CD4-positive, alpha-beta T cell treated with Interferon alpha-2 for 1 hour (primary cell): ENCODE data around the gene ADGRA1.
A peak's percentile ranks its signal among the peaks of the same experiment; 100 is the strongest.

Source experiments
- DNase-seq, 2 donors: peaks; one replicate each; pipeline ENCODE4 v3.0.0-alpha.2; 2020 to 2022

The ADGRA1 gene

DNA sequence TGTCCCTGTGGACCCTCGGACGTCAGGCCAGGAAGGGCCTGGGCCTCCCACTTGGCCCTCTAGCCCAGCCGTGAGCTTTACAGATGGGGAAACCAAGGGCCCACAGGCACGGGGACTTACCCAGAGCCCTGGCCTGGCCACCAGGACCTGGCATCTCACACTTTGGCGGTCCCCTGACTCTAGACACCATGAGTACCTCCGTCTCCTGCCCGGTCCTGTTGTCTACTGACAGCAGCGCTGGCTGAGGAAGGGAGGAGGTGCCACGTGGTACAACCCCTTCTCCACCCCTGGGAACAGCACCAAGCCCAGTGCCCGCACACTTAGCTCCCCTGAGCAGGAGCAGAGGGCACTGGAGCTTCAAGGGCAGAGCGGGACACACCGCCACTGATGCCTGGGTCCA lies 26.1 kb downstream of the ADGRA1 start:
- DNase-seq: no peak

DNA sequence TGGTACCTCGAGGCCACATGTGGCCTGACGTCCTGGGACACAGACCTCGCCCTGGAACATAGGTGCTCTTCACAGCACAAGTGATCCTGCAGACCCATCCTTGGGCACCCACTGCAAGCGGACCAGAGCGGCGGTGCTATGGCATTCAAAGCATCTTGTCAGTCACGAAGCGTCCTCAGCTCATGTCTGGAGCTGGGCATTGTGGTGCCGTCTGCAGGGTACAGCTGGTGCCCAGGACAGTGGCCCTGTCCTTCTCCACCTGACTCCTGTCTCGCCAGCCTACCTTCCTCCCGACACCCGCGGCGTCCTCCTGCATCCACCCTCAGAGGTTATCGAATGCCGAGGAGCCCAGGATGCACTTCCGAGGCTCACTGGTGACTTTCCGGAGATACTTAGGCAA lies 26.5 kb downstream of the ADGRA1 start:
- DNase-seq: no peak

DNA sequence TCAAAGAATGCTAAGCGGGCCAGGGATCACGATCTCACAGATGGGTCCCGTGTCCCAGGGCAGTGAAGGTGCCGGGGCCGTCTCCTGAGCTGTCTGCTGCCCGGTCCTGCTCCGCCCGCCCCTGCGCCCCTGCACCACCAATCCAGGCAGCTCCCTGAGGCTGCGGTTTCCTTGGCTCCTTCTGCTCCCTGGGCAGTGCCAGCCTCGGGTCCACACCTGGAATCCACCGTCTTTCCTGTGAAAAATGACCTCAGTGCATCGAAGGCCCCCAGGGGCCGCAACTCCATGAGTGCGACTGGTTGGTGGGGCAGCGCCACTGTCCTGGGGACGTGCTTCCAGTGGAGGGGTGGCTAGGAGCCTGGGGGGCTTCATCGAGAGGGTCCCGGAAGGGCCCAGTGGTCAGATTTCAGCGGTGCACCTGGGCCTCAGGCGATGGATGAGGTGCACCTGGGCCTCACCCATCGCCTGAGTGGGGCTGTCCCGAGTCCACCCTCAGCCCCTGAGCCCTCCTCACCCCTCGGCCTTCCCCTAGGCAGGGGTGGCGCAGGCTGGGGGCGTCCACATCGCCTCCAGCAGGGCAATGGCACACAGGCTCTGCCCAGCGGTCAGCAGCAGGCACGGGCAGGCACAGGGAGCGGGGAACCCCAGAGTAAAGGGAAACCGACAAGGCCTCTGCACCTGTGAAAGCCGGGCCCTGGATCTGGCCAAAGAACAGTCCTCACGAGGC lies 27.2 kb downstream of the ADGRA1 start:
- no peak for DNase-seq

DNA sequence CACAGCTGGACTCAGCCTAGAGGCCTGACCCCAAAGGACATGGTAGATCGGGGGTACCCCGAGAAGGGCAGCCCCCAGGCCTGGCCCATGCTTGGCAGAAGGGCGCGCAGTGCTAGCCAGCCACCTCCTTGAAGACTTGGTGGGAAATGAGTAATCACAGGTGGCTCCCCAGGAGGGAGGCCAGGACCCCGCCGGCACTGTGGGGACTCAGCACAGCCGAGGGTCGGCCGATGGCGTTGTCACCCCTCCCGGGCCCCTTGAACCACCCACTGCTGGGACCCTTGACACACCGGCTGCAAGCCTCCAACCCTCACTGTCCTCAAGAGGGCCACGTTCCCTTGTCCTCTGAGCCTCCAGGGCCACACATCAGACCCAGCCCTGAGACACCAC lies 27.7 kb downstream of the ADGRA1 start:
- no peak for DNase-seq

DNA sequence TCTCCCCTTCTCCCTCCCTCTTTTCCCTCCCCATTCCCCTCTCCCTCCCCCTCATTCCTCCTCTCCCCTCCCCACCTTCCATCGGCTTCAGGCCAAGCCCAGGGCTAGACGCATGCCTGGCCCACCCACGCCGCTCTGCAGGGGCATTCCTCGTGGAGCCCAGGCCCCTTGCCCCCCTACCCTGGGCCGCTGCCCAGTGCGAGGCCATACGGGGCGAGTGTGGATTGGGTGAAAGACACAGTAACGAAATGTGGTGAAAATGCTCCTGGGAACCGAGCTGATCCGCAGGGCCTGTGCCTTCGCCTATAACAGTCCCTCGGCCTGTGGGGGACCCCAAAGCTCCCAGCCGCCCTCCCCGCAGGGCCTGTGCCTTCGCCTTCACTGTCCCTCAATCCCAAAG lies 28.3 kb downstream of the ADGRA1 start:
- no peak for DNase-seq

DNA sequence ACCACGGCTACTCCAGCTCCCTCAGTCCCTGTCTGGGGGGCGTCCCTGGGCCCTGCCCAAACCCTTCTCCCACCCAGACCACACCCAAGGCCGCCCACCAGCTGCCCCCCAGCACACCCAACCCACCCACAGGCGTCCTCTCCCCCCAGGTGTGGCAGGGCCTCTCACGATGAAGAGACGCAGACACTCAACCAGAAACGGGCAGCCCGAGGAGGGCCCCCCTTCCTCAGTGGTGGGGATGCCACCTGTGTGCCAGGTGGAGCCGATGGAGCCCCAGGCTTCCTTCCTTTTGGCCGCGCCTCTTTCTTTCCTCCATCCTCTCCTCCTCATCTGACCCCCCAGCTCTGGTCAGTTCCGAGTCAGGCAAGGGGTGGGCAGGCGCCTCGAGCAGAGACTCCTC lies 28.7 kb downstream of the ADGRA1 start:
- no peak for DNase-seq

DNA sequence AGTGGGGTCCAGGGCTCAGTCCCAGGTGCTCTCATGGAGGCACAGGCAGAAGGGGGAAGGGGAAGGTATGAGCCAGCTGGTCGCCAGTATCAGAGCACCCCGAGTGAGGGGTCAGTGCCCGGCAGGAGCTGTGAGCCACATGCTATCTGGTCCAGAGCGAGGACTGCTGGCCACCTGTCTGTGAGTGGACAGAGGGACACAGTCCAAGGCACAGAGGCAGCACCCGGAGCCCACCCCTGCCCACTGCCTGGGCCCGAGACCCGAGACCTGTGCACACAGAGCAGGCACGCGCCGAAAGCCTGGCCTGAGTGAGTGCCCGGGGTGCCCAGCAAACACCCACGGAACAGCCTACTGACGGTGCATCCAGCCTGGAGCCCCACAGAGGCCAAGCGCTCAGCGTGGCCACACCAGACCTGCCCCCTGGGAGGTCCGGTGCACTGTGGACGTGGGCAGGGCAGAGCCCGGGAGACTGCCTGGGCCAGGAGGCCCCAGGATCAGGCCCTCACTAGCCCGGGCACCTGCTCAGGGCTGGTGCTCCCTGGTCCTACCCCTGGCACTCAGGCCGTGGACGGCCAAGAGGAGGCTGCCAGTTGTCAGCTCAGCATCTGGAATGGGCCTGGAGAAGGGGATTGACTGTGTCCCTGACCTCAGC lies 29.4 kb downstream of the ADGRA1 start:
- no peak for DNase-seq

DNA sequence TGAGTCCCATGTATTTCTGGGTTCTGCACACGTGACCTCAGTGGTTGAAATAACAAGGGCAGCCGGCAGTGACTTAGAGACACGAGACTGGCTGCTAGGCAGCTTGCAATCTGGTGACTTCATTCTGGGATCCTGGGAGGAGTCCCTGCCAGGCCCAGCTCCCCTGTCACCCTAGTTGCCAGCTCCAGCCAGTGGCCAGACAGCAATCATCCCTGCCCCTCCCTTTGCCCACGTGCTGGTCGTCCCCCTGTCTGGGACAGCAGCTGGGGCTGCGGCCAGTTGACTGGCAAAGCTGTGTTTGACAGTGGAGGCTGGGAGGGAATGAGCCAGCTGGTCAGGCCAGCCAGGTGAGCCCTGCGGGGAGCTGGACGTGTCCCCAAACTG lies 30.0 kb downstream of the ADGRA1 start:
- DNase-seq: no peak

DNA sequence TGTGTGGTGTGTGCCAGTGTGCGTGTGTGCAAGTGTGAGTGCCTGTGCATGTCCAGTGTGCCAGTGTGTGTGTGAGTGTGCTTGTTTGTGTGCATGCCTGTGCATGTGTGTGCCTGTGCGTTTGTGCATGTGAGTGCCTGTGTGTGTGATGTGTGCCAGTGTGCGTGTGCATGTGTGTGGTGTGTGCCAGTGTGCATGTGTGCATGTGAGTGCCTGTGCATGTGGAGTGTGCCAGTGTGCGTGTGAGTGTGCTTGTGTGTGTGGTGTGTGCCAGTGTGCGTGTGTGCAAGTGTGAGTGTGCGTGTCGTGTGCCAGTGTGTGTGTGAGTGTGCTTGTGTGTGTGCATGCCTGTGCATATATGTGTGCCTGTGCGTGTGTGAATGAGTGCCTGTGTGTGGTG lies 33.8 kb downstream of the ADGRA1 start:
- no peak for DNase-seq

DNA sequence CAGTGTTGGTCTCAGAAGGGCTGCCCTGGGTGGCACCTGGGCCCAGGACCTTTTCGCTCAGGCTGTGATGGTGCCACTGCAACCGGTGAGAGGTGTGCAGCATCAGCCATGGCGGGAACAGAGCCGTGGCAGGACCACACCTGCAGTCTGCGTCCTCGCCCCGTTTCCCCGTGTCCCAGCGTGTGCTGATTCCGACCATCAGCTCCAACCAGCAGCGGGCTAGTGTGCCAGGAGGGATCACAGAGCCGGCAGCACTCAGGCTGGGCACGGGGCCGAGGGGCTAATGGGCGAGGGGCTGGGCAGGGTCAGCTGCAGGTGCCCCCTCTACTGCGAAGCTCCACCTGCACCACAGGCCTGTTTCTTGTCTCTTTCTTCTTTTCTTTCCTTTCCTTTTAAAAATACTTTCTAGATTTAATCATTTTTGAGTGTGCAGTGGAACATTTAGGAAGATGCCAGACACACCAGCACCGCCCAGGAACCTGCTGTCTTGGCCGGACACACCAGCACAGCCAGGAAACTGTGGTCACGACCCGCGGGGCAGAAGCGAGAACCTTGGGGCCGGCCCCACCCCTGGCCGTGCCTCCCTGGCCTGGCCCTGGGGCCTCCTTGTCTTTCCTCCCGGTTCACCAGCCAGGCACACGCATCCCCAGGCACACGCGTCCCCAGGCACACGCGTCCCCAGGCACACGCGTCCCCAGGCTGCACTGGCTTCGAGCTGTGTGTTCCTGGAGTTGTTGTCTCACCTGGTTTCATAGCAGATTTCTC lies 34.6 kb downstream of the ADGRA1 start:
- no peak for DNase-seq

DNA sequence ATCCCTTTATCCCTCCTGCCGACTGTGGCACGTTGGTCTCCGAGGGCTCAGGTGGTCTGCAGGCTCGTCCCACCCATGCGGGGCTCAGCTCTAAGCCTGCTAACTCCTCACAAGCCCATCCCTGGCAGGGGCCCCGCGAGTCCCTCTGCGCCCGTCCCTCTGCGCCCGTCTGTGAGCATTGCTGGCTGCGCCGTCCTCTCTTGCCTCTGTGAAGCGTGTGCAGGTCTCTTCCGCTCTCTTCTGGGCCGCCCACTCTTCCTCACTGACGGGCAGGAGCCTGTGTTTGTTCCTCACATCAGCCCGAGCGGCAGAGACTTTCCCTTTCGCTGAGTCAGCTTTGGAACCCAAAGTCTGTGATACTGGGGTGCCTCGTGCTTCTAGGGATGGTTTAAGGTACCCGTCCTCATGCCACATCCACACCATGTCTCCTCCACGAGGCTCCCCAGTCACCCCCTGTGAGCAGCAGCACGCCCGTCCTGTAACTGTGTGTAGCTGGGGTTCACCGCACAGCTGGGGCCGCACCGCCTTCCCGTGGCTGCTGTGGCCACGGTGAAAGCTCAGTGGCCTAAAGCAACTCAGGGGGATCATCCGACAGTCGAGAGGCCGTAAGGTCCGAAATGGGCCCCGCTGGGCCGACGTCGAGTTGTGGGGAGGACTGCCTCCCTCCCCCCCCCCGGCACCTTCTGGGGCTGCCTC lies 35.5 kb downstream of the ADGRA1 start:
- DNase-seq: no peak

DNA sequence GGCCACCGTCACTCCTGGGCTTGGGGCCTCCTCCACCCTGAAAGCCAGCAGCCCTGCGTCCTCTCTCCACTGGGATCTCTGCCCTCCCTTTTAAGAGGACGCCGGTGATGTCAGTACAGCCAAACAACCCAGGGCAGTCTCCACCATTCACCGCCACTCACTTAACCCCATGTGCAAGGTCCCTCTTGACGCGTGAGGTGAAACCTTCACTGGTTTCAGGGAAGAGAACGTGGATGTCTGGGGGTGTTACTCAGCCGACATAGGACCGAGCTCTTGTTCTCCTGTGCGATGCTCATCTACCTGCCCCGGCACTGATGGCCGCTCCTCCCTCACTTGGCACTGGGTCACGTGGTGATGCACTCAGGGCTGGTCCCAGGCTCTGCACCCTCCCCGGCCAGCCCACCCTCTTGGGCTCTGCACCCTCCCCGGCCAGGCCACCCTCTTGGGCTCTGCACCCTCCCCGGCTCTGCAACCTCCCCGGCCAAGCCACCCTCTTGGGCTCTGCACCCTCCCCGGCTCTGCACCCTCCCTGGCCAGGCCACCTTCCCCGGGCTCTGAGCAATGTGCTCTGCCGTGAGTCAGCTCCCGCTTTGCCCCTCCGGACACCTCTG lies 36.1 kb downstream of the ADGRA1 start:
- DNase-seq: no peak

DNA sequence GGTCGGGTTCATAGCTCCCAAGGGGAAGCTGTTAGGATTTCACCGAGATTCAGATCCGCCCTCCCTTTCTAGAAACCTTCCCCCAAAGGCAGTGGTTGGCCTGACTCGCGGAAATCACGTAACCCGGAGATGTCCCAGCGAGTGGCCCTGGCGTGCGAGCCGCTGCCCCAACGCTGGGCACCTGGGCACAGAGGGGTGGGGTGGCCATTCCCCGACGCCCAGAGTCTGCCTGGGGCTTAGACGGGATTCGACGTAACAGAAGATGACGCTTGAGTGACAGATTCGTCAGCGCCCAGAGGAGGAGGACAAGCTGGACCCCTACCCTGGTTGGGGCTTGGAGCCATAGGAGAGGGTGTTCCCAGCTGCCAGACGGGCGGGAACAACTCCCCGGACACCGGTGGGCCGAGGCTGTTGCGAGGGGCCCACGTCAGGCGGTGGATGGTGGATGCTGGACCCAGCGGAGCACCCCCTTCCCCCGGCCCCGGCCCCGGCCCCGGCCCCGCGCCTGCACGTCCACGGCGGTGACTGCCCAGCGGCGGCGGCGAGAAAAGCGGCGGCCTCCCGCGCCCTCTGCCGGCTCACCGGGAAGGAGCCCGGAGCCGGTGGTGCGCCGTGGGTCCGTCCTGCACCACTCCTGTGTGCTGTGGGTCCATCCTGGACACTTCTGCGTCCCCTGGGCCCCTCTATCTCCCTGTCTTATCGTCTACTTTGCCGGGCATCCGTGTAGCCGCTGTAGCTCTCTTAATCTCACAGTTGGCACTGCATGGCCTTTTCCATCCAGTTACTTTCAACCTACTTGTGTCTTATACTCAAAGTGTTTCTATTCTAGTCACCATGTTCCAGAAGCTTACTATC lies 36.9 kb downstream of the ADGRA1 start:
- no peak for DNase-seq

DNA sequence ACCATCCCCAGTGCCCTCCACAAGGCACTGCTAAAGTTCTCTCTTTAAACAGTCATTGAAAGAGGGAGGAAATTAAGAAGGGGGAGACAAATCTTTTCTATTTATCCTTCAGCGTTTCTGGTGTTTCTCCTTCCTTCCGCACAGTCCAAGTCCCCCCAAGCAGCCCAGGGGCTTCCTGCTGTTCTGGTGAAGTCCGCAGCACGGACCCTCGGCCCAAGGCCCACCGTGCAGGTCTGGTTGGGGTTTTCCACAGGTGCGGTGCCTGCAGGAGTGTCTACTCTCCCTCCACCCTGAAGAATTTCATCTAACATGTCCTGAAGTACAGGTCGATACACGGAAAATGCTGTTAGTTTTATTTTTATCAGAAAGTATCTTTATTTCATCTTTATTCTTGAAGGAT lies 38.2 kb downstream of the ADGRA1 start:
- DNase-seq: no peak

DNA sequence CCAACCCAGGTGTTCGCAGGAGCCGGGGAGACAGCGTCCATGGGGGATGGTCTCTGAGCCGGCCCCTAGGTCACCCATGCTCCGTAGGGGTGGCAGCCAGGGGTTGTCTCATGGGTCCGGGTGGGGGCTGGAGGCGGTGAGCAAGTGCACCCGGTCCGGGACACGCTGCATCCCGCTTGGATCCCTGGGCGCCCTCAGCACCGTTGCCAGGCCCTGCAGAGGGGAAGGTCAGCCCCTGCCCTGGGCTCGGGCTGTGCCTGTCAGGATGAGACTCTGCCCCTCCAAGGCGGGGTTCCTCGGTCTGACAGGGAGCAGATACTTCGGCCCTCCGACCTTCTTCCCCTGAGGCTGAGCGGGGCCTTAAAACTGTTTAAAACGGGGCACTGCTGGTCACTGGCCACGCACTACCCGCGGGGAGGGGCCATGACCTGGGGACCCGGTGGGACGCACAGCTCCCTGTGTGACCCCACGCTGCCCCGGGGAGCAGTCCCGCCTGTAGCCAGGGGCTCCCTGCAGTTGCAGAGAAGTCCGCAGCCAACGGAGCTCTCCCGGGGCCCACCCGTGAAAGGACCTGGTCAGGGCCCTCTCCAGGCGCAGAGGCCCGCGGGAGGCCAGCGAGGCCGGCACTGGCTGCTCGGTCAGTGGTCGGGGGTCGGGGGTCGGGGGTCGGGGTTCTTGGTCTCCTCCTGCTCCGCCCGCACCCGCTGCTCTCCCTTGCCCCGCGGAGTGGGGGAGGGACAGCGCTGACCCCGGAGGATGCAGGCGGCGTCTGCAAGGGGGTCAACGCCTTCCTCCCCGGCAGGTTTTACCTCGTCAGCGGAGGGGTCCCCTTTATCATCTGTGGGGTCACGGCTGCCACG lies 38.9 kb downstream of the ADGRA1 start:
- DNase-seq: no peak

DNA sequence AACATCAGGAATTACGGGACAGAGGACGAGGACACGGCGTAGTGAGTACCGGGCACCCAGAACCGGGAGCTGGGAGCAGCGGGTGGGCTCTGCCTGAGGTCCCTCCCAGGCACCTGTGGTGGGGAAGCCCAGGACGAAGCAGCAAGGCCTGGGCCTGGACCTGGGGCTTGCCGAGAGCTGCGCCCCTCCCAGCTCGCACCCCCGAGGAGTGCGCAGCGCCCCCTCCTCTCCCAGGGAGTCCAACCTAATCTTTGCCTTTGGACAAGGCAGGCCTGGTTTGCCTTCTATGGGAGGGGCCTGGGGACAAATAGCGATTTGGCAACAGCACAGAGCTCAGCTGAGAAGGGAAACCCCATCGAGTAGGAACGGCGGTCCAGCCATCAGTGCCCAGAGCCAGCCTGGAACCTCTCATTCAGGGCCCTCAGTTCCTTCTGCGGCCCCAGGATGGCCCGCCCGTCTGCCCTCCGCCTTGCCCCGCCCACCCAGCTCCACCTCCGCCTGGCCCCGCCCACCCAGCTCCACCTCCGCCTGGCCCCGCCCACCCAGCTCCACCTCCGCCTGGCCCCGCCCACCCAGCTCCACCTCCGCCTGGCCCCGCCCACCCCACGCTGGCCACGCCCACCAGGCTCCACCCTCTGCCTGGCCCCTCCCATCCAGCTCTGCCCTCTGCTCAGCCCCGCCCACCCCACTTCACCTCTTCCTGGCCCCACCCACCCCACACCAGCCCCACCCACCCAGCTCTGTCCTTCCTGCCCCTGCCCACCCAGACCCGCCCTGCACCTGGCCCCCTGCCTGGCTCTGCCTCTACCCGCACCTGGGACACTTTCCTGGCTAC lies 39.8 kb downstream of the ADGRA1 start:
- peak in 1 of 2 donors; percentile 19 for DNase-seq

DNA sequence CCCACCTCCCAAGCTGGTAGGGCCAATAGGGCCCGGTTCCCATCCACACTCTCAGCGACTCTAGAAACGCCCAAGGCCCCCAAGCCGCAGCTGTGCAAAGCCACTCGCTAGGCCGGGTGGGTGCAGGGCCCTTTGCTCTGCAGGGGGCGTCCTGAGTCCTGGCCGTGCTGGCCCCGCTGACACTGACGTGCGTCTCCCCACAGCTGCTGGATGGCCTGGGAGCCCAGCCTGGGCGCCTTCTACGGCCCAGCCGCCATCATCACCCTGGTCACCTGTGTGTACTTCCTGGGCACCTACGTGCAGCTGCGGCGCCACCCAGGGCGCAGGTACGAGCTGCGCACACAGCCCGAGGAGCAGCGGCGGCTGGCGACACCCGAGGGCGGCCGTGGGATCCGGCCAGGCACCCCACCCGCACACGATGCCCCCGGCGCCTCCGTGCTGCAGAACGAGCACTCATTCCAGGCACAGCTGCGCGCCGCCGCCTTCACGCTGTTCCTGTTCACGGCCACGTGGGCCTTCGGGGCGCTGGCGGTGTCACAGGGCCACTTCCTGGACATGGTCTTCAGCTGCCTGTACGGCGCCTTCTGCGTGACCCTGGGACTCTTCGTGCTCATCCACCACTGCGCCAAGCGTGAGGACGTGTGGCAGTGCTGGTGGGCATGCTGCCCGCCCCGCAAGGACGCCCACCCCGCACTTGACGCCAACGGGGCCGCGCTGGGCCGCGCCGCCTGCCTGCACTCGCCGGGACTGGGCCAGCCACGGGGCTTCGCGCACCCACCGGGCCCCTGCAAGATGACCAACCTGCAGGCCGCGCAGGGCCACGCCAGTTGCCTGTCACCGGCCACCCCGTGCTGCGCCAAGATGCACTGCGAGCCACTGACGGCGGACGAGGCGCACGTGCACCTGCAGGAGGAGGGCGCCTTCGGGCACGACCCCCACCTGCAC lies 40.7 kb downstream of the ADGRA1 start:
- DNase-seq: no peak

DNA sequence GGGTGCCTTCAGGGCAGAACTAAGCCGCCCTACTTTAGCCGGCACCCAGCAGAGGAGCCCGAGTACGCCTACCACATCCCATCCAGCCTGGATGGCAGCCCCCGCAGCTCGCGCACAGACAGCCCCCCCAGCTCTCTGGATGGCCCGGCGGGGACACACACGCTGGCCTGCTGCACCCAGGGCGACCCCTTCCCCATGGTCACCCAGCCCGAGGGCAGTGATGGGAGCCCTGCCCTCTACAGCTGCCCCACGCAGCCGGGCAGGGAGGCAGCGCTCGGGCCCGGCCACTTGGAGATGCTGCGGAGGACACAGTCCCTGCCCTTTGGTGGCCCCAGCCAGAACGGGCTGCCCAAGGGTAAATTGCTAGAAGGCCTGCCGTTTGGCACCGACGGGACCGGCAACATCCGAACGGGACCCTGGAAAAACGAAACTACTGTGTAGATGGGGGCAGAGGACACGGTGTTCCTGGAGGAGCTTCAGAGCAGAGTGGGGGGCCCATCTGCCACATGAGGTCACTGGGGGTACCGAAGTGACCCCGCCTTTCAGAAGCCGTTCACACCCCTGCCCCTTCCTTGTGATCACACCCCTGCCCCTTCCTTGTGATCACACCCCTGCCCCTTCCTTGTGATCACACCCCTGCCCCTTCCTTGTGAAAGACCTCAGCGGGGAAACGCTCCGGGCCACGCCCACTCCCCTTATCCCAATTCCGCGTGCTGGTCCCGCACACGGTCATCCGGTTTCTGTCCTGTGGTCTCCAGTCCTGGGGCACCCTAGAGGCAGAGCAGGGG lies 41.5 kb downstream of the ADGRA1 start:
- DNase-seq: no peak
